ENCODE measurements around the gene MAVS. TPM values are rescaled to one million over a fixed set of nuclear protein-coding genes. Genes with fewer than 3 reads are reported as not detected.

Gene MAVS
- total and polyA plus RNA-seq, 2 experiments from 2014 or later = 15.6 to 24.7 TPM

GRCh38 chr20:3861191-3861590, 14.6 kb downstream of the MAVS start:
- Histone ChIP-seq H3K4me1 (ENCODE audit: insufficient read depth) (no peaks in the 10 kb centered on the region), H3K79me2 (no peaks in the 10 kb centered on the region), H3K36me3 (replicated peaks; ENCODE audit: insufficient read depth, low read depth) (peaks cover 4% of the 10 kb centered on the region), H3K27me3 (no peaks in the 10 kb centered on the region), H3K9me2 (replicated peaks; ENCODE audit: insufficient read depth) (no peaks in the 10 kb centered on the region), H4K20me1 (ENCODE audit: insufficient read depth, poor library complexity, severe bottlenecking) (no peaks in the 10 kb centered on the region), H3K4me3 (no peak overlapping the region), H2AFZ (no peak overlapping the region), H3K27ac (no peak overlapping the region), H3K4me2 (no peak overlapping the region), H3K9me3 (ENCODE audit: low read depth) (no peaks in the 10 kb centered on the region)
- WGBS (ENCODE audit: low lambda C conversion rate, missing lambda C conversion rate) = 98% methylated on average over 7 of the region's 7 CpGs
- no peak for TF ChIP-seq CTCF (IDR thresholded peaks at IDR 0.05; ENCODE audit: poor library complexity)
- TF ChIP-seq EZH2 (IDR thresholded peaks at IDR 0.05; ENCODE audit: borderline replicate concordance) = no peak
- no peak for TF ChIP-seq EZH2phosphoT487 (IDR thresholded peaks at IDR 0.05; ENCODE audit: low read depth, severe bottlenecking, unreplicated experiment)
- no peak for DNase-seq (ENCODE audit: low spot score)

- Histone ChIP-seq H3K9me3 (ENCODE audit: low read depth) (no peaks in the 10 kb centered on the region), H3K79me2 (no peaks in the 10 kb centered on the region), H2AFZ (no peak overlapping the region), H3K9me2 (replicated peaks; ENCODE audit: insufficient read depth) (no peaks in the 10 kb centered on the region), H3K27ac (no peak overlapping the region), H3K4me1 (ENCODE audit: insufficient read depth) (no peaks in the 10 kb centered on the region), H3K4me2 (no peak overlapping the region), H3K27me3 (no peaks in the 10 kb centered on the region), H4K20me1 (ENCODE audit: insufficient read depth, poor library complexity, severe bottlenecking) (no peaks in the 10 kb centered on the region), H3K4me3 (no peak overlapping the region), H3K36me3 (replicated peaks; ENCODE audit: insufficient read depth, low read depth) (peaks cover 4% of the 10 kb centered on the region)
- TF ChIP-seq EZH2 (IDR thresholded peaks at IDR 0.05; ENCODE audit: borderline replicate concordance) = no peak
- no peak for TF ChIP-seq EZH2phosphoT487 (IDR thresholded peaks at IDR 0.05; ENCODE audit: low read depth, severe bottlenecking, unreplicated experiment)
- TF ChIP-seq CTCF (IDR thresholded peaks at IDR 0.05; ENCODE audit: poor library complexity) = no peak
- WGBS (ENCODE audit: low lambda C conversion rate, missing lambda C conversion rate) = 100% methylated on average over 1 of the region's 1 CpG
- no peak for DNase-seq (ENCODE audit: low spot score)
These were observed 15.7 kb downstream of the MAVS start for GRCh38 chr20:3862333-3862732.

- peaks cover 4% of the 10 kb centered on the region for H3K36me3 ChIP-seq (replicated peaks; ENCODE audit: insufficient read depth, low read depth)
- no peaks in the 10 kb centered on the region for H3K79me2 ChIP-seq
- H3K9me2 ChIP-seq (replicated peaks; ENCODE audit: insufficient read depth) = no peaks in the 10 kb centered on the region
- no peak overlapping the region for H3K4me2 ChIP-seq
- H3K9me3 ChIP-seq (ENCODE audit: low read depth) = no peaks in the 10 kb centered on the region
- no peak for DNase-seq (ENCODE audit: low spot score)
- WGBS (ENCODE audit: low lambda C conversion rate, missing lambda C conversion rate) = 89% methylated on average over 7 of the region's 7 CpGs
- H4K20me1 ChIP-seq (ENCODE audit: insufficient read depth, poor library complexity, severe bottlenecking) = no peaks in the 10 kb centered on the region
- H2AFZ ChIP-seq = no peak overlapping the region
- no peaks in the 10 kb centered on the region for H3K27me3 ChIP-seq
- no peak overlapping the region for H3K4me3 ChIP-seq
- no peaks in the 10 kb centered on the region for H3K4me1 ChIP-seq (ENCODE audit: insufficient read depth)
- H3K27ac ChIP-seq = no peak overlapping the region
- TF ChIP-seq EZH2phosphoT487 (IDR thresholded peaks at IDR 0.05; ENCODE audit: low read depth, severe bottlenecking, unreplicated experiment) (no peak), EZH2 (IDR thresholded peaks at IDR 0.05; ENCODE audit: borderline replicate concordance) (no peak), CTCF (IDR thresholded peaks at IDR 0.05; ENCODE audit: poor library complexity) (no peak)
These were observed 16.7 kb downstream of the MAVS start for GRCh38 chr20:3863317-3863716.

GRCh38 chr20:3864518-3864917, 17.9 kb downstream of the MAVS start:
- Histone ChIP-seq H3K4me3 (no peak overlapping the region), H3K9me2 (replicated peaks; ENCODE audit: insufficient read depth) (no peaks in the 10 kb centered on the region), H3K27me3 (no peaks in the 10 kb centered on the region), H4K20me1 (ENCODE audit: insufficient read depth, poor library complexity, severe bottlenecking) (no peaks in the 10 kb centered on the region), H3K4me1 (ENCODE audit: insufficient read depth) (no peaks in the 10 kb centered on the region), H2AFZ (no peak overlapping the region), H3K27ac (no peak overlapping the region), H3K4me2 (no peak overlapping the region), H3K79me2 (no peaks in the 10 kb centered on the region), H3K9me3 (ENCODE audit: low read depth) (no peaks in the 10 kb centered on the region), H3K36me3 (replicated peaks; ENCODE audit: insufficient read depth, low read depth) (peaks cover 4% of the 10 kb centered on the region)
- TF ChIP-seq EZH2phosphoT487 (IDR thresholded peaks at IDR 0.05; ENCODE audit: low read depth, severe bottlenecking, unreplicated experiment) (no peak), CTCF (IDR thresholded peaks at IDR 0.05; ENCODE audit: poor library complexity) (no peak), EZH2 (IDR thresholded peaks at IDR 0.05; ENCODE audit: borderline replicate concordance) (no peak)
- DNase-seq (ENCODE audit: low spot score) = no peak
- WGBS (ENCODE audit: low lambda C conversion rate, missing lambda C conversion rate) = 94% methylated on average over 5 of the region's 5 CpGs

Data from hepatocyte (in vitro differentiated cells).